Activated effector memory CD4-positive, alpha-beta T cell treated with anti-CD3 and anti-CD28 coated beads, Interleukin-2, amount 50 U/mL, for 16 hours (primary cell): ENCODE measurements around the gene WWOX.
"Not testable (repeated sequence)": the region's sequence is repeated elsewhere in the genome, so short reads cannot be mapped to it uniquely, and the experiment has no call there.

ENCODE experiments used
- DNase-seq: peaks from one replicate; pipeline ENCODE4 v3.0.0-alpha.2; 2020

The WWOX gene

DNA sequence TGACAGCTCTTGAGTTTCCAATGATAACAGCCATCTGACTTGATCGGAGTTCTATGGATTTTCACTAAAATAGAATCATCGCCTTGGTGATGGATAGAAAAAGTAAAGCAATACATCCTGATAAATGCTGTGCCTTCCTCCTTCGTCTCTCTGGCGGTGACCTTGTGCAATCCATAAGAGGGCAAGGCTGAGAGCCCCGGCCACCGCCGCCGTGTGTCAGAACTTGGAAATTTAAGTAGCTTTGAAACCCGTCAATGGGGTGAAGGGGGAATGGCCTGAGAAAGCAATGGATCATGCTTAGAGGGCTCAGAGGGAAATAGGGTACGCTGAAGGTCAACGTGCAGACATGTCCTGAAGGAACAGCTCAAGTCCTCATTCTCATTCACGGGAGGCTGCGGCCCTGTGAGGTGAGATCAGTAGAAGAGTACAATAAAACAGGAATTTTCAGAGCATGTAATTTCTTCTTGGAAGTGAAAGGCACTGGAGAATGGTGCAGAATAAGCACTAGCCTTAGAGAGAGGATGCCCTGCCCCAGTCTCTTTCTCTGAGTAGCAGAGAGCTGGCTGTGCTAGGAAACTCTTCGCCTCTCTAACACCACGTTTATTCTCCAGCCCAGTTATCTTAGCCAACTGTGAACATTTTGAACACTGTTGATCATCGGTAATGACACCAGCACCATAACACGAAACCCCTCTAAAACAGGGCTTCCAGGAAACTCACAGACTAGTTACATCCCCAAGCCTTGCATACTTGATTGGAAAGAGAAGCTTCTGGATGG, 573.5 kb downstream of the WWOX start:
- no peak for DNase-seq

DNA sequence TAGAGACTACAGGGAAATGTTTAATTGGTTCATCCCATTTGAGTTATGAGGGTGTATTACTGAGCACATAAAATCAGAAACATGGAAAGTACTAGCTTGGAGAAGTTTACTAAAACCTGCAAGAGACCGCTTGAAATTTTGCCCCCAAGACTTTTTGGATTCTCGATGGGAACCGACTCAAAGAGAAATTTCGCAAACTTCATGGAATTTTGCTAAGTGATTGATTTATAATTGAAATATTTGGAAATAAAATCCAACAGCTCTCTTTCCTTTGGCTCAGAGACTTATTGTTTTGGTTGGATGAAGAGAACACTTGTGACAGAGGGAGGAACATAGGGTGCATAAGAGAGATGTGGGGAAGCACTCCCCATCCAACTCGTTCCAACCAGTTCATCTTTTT, 574.4 kb downstream of the WWOX start:
- no peak for DNase-seq

DNA sequence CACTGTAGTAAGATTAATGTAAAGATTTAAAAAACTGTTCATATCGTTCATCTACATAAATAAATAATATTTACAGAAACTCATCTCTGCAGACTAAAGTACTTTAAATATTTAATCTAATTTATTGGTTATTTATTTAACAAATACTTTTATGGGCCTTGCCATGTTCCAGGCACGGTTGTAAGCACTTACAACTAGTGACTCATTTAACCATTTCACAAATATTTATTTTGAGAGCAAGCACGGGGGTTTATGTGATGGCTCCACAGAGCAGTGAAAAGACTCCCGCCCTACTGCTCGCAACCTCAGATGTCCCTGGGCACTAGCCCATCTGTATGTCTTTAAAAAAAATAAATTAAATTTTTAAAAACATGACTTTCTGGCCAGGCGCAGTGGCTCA, 575.9 kb downstream of the WWOX start:
- DNase-seq = no peak

DNA sequence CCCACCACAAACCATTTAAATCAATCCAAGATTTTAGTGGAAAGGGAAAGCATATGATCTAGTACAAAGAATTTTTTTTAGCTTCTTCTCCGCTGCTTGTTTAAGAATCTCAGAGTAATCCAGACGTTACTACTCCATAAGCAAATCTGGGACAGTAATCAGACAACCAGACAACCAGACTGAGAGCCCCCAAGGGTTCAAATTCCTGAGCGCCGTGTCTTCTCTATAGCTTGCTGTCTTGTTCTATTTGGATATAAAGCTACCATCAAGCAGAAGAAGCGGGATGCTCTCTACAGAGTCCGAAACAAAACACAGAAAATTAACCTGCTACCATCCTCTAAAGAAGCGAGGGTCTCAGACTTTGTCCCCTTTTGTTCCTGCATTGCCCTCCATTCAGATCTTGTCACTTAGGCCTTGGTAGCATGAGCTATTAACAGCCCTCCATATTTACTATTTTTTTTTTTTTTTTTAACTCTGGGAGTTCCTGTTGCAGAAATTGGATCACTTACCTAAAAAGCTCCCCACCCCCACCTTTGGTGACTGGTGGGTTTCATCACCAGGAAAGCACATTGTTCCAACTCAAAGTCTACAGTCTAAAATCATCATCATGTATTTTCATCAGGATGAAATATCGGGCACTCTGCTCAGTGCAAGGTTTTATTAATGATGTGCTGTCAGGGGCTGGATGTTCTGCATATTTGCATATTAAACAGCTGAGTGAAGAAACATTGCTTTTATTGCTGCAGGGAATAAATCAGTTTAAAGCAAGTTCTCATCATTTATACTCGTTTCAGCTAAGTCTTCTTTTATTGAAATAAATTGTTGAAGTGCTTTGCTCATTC, 576.7 kb downstream of the WWOX start:
- no peak for DNase-seq

DNA sequence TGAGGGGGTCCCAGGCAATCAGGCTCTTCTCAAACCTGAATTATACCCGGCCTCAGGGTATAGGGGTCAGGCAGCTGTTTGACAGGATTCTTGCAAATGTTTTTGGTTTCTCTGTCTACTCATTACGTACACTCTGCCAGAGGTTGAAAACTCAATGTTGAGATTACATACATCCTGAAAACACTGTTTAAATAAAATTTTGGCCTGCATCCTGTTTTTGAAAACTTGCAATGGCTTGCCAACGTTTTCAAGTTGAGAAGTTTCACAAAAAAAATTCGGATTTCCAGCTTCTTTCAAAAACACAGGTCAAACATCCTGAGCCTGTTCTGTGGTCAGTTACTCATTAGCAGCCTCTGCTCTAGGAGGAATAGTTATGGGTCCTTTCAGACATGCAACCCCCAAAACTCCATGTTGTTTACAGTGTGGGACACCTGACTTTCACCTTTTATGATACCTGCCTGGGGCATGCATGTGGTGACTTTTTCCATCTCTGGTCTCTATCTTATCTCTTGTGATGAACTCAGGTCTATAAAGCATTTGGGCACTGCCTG, 577.8 kb downstream of the WWOX start:
- DNase-seq = no peak

DNA sequence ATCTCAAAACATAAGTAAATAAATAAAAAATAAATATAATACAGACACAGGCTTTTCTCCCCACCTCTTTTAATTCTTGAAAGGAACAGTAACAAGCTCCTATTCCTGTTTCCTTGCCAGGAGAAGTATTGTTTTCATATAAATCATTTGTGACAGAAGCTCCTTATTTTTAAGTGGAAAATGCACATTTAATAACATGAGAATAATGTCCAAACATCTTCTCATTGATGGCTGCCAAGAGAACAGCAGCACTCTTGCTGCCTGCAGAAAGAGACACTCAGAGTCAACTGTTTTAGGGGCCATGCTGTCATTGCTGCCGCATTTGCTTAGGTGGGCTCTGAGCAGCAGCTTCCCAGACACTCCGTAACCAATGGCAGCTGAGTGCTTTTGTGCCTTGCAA, 580.1 kb downstream of the WWOX start:
- no peak for DNase-seq

DNA sequence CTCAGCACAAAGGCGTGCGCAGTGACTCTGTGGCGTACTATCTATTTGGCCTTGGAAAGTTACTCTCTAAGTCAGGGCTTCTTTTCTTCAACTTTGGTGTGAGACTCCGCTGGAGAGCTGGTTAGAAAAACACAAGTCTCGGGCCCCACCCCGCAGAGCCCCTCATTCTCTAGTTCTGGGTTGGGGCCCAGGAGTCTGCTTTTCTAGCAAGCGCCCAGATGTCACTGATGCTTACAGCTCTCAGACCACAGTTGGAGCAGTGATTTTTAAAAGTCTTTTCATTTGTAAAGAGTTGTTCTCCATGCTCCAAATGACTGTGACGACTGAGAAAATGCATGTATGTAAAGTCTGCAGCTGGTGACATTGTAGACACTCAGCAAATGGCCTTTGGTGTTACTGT, 582.3 kb downstream of the WWOX start:
- no peak for DNase-seq

DNA sequence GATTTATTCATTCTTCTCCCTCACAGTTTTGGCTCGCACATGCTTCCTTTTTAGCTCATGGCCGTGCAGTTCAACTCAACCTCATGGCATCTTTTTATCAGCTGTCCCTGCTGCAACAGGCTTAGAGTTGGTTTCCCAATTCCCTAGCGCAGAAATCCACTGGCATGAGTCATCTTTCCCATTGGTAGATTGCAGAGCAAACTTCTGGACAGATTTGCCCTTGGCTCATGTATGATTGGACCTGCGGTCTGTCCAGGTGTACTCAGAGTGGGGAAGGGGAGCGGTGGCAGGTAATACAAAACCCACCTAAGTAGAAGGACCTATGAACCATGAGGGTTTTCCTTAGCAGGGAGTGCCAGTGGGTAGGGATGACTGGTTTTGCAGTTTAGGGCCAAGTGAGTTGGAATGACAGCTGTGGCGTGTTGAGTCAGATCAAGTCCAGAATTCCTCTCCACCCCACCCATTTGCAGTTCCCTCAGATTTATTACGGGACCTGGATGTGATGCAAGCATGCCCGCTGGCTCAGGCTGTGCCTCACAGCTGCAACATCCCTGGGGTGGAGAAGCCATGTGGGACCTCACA, 584.7 kb downstream of the WWOX start:
- no peak for DNase-seq

DNA sequence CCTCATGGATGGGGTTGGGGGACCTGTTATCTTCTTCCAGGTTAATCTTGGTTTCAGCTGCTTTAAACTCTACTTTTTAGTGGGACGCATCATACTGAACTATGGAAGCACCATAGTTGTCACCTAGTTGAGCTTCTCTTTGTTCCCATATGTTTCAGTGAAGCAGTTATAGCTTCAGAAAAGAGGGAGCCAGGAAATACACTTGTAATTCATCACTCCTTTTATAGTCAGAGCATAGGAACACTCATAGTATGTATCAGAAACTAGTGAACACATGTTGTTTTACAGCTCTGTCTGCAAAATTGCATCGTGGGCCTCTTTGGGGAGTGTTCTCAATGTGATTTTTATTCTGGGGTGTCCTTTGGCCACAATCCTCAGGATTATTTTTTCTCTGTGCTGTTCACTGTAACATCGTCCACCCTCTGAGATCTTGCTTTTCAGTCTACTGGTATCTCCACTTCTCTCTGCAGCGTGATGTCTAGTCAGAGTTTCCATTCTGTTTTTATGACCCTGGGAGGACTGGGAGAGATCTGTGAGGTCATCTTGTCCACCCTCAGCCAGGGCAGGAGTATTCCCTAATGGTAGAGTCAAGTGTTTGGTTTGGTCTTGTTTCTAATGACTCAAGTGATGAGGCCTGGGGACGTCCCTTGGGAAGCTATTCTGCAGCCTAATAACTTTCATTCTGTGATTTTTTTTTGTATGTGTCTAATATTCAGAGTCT, 585.4 kb downstream of the WWOX start:
- no peak for DNase-seq

DNA sequence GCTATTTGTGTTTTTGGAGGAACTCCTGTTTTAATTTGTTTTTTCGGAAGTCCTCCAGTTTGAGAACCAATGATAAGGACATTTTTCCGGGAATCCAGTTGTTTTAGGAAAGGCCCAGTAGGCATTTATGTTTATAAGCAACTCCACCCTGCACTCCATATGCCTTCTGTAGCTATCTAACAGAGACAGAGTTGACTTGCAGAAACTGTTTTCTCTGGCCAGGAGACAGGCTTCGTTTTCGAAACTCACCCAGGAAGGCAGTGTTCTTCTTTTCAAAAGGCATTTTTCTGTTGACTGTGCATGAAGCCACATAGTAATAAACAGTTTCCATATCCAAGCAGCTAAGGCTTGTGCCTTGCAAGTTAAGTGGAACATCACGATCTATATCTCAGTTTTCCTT, 587.1 kb downstream of the WWOX start:
- DNase-seq = no peak

DNA sequence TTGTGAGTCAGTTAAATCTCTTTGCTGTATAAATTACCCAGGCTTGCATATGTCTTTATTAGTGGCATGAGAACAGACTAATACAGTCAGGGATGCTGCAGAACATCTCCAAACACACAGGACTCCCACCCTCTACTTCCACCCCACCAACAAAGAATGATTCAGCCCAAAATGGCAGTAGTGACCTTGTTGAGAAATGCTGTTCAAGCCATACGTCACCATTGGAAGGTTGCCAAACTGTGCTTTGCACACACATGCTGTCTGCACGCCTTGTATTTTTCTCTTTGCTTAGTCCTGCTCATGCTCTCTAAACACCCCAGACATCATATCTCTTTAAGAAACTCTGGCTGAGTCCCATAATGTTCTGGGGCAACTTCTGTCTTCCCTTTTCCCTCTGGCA, 589.6 kb downstream of the WWOX start:
- DNase-seq = no peak

DNA sequence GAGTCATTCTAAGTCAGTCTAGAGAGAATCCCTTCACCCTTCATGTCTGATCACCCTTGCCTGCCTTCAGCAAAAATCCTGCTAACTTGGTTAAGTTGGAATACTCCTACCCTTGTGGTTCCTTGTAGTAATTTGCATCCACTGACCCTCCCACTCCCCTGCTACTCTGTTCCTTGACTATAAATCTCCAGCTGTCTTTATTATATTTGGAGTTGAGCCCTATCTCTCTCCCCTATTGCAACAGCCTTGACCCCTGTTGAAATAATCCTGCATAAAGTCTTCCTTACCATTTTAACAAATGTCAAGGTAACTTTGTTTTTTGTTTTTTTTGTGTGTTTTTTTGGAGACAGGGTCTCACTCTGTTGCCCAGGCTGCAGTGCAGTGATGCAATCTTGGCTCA, 590.1 kb downstream of the WWOX start:
- DNase-seq = no peak

DNA sequence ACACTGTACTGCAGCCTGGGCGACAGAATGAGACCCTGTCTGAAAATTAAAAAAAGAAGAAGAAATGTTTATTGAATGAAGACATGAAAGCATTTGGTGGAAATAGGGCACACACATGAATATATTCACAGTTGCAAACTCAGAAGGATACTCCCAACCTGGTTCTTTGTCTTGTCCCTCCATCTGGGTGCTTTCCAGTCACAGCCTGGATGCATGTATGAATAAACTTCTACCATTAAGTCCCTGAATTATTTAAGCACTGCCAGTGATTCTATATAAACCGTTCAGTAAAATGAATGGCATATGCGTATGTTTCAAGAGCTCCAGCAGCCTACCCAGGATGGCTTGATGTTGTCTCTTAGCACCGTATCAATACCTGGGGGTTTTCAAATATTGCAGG, 591.1 kb downstream of the WWOX start:
- no peak for DNase-seq

DNA sequence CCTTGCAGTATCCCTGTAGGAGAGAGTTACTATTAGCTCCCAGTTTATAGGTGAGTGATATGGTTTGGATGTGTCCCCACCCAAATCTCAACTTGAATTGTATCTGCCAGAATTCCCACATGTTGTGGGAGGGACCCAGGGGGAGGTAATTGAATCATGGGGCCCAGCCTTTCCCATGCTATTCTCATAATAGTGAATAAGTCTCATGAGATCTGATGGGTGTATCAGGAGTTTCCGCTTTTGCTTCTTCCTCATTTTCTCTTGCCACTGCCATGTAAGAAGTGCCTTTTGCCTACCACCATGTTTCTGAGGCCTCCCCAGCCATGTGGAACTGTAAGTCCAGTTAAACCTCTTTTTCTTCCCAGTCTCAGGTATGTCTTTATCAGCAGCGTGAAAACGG, 592.3 kb downstream of the WWOX start:
- DNase-seq = not testable (repeated sequence)

DNA sequence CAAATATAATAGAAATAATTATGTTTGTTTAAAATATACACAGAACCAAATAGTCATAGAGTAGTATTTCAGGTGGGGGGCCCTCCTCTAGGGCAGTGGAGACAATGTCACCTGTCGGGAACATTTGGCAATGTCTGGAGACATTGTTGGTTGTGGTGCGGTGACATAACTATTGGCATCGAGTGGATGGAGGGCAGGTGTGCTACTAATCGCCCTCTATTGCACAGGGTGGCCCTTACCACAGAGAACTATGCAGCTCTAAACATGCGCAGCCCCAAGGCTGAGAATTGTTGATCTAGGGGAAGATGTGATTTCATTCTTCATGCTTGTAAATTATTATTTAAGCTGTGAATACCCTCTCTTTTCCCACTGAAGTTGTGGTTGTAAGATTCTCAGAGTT, 594.0 kb downstream of the WWOX start:
- DNase-seq = no peak

DNA sequence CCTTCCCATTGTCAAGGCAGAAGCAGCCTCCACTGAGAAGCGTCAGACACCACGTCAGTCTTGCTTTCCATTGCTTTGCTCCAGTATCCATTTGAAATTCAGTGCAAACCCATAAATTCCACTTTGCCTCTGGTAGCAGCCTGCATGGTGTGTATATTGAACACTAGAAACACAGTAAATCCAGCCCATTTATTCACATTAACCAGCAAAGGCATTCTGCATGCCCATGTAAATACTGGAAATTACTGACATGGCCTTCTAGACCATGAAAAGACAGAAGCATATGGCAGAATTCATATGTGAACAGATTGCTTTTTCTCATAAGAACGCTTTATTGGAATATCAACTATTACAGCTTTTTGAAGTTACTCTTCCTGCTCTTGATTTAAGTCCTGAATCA, 595.0 kb downstream of the WWOX start:
- no peak for DNase-seq

DNA sequence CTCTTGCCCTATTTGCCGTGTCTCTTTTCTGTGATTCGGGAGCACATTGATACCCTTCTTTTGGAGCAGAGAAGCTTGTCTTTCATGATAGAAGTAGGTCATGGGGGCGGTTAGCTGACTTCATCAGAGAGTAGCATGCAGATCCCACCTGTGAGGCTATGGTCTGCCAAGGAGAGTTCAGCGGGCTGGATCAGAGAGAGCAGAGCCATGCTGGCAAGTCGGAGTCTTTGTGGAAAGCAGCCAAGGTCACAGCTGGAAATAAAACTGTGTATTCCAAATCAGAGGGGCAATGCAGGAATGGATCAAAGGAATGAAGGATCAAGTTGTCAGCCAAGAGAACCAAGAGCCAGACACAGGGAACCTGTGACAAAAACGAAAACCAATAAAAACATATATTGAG, 595.9 kb downstream of the WWOX start:
- DNase-seq = no peak

DNA sequence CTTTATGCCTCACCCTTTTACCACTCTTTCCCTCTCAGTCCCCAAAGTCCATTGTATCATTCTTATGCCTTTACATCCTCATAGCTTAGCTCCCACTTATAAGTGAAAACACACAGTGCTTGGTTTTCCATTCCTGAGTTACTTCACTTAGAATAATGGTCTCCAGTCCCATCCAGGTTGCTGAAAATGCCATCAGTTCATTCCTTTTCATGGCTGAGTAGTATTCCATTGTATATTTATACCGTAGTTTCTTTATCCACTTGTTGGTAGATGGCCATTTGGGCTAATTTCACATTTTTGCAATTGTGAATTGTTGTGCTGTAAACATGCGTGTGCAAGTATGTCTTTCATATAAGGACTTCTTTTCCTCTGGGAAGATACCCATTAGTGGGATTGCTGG, 597.3 kb downstream of the WWOX start:
- no peak for DNase-seq

DNA sequence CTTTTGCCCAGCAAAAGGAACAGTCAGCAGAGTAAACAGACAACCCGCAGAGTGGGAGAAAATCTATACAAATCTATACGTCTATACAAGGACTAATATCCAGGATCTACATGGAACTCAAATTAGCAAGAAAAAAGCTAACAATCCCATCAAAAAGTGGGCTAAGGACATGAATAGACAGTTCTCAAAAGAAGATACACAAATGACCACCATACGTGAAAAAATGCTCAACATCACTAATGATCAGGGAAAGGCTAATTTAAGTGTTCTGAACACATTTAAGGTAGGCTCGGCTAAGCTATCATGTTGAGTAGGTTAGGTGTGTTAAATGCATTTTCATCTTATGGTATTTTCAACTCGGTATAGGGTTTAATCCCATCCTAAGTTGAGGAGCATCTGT, 598.0 kb downstream of the WWOX start:
- no peak for DNase-seq

DNA sequence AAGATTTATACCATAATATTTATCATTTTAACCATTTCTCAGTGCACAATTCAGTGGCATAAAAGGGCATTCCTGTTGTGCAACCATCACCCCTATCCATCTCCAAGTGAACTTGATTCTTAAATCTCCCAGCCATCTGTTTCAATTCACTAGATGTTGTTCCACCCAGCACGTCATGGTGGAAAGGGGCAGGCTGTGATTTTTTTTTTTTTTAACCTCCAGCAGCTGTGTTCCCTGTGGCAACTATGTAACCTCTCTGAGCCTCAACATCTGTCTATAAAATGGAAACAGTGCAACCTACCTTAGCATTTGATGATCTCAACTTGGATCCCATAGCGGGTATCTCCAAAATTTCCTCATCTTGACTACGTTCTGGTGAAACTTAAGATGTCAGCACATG, 604.5 kb downstream of the WWOX start:
- DNase-seq = no peak

DNA sequence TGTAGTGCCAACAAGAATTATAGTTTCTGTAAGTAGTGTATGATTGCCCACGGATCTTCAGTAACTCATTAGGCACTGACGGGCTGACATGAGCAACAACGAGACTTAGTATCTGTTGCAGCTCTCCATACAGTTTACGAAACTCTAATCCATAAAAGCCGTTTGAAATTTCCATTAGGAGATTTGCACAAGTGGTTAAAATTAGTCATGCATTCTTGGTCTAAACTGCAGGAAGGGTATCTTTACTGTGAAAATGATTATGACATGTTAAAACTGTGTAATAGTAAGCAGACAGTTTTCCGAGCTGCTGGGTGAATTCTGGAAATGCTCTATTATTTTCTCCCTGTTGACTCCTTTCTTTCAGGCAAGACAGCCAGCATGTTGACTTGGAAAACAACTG, 605.0 kb downstream of the WWOX start:
- DNase-seq = no peak

DNA sequence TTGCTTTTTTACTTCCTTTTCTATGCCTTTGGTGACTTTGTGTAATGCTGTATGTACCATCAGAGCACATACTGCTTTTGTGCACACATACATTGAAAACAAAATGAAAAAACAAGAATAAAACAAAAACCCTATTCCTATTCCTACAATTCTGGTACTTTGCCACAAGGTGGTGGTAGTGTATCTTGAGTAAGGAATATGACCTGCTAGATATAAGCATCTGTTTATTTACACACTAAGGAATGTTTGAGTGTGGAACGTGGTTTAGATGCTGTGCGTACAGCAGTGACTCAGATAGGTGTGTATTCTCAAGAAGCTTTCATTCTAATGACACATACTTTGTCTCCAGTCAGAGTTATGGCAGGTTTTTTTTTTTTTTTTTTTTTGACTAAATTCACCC, 606.2 kb downstream of the WWOX start:
- DNase-seq = no peak

DNA sequence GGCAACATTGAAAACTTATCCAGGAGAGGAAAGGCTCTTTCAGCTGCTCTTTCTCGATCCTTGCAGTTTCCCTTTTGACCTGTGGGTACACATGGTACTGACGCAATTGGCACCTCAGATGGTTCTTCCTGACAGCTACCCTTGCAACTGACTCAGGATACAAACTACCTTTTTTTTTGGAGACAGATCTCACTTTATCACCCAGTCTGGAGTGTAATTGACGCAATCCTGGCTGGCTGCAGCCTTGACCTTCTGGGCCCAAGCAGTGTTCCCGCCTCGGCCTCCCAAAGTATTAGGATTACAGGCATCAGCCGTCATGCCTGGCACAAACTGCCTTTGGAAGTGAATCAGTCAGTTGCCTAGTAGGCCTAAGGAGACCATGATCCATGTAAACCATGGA, 607.2 kb downstream of the WWOX start:
- no peak for DNase-seq
